NCI-H69 (cell line): Measurements from ENCODE around the gene ATXN7L1.

ENCODE experiments used
- DNase-seq: peaks from one replicate; lab custom pipeline; 2025; lab: John Stamatoyannopoulos, UW

ATXN7L1 gene

GRCh38 chr7:105674200-105674920 lies 202.0 kb downstream of the ATXN7L1 start:
- DNase-seq, result no peak

GRCh38 chr7:105673367-105674084 lies 202.9 kb downstream of the ATXN7L1 start:
- peak; percentile 99 for DNase-seq

GRCh38 chr7:105672801-105673200 lies 203.6 kb downstream of the ATXN7L1 start:
- peak; percentile 95 for DNase-seq

GRCh38 chr7:105666324-105666723 lies 210.1 kb downstream of the ATXN7L1 start:
- peak; percentile 18 for DNase-seq

- no peak for DNase-seq
These were observed 210.7 kb downstream of the ATXN7L1 start for GRCh38 chr7:105665684-105666083.

- peak; percentile 96 for DNase-seq
These were observed 211.4 kb downstream of the ATXN7L1 start for GRCh38 chr7:105664816-105665525.

GRCh38 chr7:105662998-105663397 lies 213.4 kb downstream of the ATXN7L1 start:
- no peak for DNase-seq

DNA sequence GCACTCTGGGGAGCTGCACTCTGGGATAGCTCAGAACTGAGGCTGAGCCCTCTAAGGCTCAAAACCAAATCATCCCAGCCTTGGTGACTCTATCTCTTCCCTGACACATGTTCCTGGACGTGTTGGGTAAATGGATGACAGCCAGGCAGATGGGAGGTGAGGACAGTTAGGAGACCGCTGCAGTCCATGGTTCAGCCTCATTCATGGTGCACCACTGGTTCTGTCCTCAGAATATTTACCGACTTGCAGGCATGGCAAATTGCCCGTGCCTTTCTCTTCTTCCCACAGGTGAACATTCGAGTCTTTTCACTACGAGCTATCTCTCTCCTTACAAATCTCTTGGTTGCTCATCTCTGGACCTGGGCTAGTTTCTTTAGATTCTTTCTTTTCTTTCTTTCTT lies 214.8 kb downstream of the ATXN7L1 start:
- no peak for DNase-seq

DNA sequence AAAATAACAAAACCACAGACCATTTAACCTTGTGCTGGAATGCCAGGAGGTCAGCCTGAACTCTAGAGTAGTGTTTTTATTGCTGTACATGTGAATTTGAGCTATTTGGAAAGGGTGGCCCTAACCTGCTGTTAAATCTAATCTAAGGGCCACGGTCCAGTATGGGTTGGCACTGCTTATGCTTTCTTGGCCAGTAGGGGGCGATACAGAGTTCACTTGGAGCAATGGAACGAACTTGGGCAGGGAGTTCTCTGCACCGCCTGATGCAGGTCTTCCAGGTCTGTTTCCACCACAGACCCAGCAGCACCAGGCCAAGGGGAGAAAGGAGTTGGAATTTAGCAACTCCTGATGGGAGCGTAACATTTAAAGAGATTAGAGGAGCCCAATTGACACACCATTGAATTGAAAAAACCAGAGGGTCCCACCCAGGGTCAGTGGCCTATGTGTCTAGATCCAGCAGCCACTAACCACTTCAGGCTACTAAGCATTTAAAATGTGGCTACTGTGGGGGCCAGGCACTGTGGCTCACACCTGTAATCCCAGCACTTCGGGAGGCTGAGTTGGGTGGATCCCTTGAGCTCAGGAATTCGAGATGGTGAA lies 219.4 kb downstream of the ATXN7L1 start:
- DNase-seq, result peak; percentile 67

DNA sequence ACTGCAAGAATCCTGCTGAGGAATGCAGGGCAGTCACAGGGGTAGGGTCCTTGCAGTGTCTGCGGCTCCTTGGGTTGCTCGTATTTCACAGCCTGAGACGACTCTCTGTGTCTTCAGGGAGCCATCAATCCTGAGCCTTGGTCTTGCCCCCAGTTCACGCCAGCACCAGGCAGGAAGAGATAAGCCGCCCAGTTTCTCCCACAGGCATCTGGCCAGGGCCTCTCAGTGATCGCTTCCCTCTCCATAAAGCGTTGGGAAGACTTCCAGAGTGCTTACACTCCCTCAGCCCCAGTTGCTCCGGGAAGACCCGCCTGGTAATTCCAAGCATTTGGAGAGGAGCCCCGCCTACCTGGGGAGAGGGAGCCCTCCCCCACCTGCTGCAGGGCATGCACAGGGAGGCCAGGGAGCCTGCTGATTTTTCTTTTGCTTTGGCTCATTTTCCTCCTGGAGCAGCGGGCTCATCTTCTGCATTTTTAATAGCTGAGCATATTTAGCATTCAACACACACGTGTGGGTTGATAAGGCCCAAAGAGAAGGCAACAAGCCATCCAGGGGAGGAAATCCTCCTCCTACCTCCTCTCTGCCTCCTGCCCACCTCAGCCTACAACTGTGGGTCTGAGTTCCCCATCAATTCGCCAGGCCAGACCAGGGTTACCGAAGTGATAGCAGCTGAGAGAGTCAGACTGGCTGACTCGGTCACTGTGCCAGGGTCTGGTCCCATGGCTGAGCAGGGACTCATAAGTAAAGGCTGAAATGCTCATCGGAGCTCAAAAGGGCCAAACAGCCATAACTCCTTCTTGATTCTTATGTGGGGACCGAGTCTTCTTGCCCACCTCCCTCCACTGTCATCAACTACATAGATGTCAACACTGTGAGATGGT lies 220.7 kb downstream of the ATXN7L1 start:
- DNase-seq, result peak; percentile 69

DNA sequence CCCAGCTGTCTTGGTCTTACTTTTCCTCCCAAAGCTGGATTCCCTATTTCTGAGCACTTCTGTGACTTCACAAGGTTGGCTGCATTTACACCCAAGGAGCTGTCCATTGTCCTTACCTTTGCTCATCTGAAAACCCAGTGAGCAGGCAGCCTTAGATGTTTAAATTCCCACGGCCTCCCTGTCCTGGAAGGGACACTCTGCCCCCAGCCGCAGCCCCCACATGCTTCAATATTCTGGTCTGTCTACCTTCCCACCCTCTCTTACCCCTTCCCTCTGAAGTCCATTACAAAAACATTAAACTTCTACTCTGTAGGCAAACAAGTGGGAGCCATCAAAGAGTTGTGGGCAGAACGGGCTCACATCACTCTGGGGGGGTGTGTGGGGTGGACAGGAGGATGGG lies 221.3 kb downstream of the ATXN7L1 start:
- no peak for DNase-seq

GRCh38 chr7:105654095-105654686 lies 222.2 kb downstream of the ATXN7L1 start:
- DNase-seq, result no peak

DNA sequence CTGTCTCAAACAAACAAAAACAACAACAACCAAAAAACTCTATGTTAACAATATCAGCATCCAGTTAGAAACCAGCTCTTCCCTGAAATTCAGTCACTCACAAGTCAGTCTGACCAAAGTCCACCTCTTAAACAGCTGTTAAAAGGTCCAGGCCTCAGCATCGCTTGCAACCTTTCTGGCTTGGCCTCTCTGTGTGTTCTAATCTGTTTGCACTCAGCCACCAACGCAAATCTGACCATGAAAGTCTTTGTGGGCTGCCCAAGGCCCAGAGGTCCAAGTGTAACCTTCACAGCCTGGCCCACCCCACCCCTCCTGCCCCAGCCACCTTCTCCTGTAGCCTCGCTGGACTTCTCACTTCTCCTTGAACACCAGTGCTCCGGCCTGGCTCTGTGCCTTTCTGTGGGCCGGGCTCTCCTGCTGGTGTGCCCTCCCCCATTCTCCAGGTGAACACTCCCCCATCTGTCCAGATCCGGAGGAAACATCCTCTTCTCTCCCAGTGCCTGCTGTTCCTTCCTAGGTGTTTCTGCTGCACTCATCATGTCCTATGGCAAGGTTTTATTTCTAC lies 222.9 kb downstream of the ATXN7L1 start:
- peak; percentile 75 for DNase-seq

- peak; percentile 87 for DNase-seq
These were observed 223.9 kb downstream of the ATXN7L1 start for GRCh38 chr7:105652359-105652993.

DNA sequence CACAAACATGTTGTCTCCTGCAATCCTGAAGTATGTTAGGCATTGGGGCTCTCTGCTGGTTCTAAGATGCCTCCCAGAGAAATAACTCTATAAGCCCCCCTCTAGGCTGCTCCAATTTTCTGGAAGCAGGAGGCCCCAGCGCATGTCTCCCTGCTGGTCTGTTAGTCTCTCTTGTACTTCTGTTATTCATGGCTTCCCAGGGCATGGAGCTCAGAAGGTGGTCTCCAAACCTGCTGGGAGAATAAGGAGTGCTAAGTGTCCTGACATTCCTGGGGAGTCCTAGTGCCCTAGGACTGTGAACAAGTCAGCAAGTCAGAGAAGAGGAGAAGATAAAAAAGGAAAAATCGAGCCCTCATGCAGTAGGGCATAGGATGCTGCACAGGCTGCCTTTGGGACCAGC lies 224.6 kb downstream of the ATXN7L1 start:
- no peak for DNase-seq

- no peak for DNase-seq
These were observed 225.9 kb downstream of the ATXN7L1 start for GRCh38 chr7:105650382-105650970.

- peak; percentile 68 for DNase-seq
These were observed 226.5 kb downstream of the ATXN7L1 start for GRCh38 chr7:105649727-105650381.

- DNase-seq, result peak; percentile 99
These were observed 227.6 kb downstream of the ATXN7L1 start for GRCh38 chr7:105648561-105649401.
